MM.1S (cell line): Measurements from ENCODE around the gene TRIM44.

ENCODE experiments used
- DNase-seq: peaks from one replicate; pipeline ENCODE4 v3.0.0-alpha.2; 2015
- H2AFZ ChIP-seq: fragments of 300-600 bp; sonication (generic); 2 replicates; pipeline ENCODE4 v1.6.0; 2016; ENCODE audit warnings: antibody characterized with exemption, low read length
- H3F3A ChIP-seq: fragments of 300-600 bp; sonication (generic); 2 replicates; pipeline ENCODE4 v1.6.1; 2016; ENCODE audit warnings: mild to moderate bottlenecking, antibody characterized with exemption, low read length, moderate library complexity, mixed read lengths; ENCODE audit not compliant: insufficient read depth
- H3K27ac ChIP-seq: fragments of 300-600 bp; sonication (generic); 2 replicates; pipeline ENCODE4 v1.5.1; 2016; ENCODE audit warnings: mild to moderate bottlenecking, low read length
- H3K27me3 ChIP-seq: fragments of 300-600 bp; sonication (generic); replicated peaks from 2 replicates; pipeline ENCODE4 v1.6.0; 2016; ENCODE audit warnings: low read length; ENCODE audit not compliant: insufficient read depth
- H3K36me3 ChIP-seq: fragments of 300-600 bp; sonication (generic); replicated peaks from 2 replicates; pipeline ENCODE4 v1.6.1; 2016; ENCODE audit warnings: mild to moderate bottlenecking, low read length, mixed read lengths; ENCODE audit not compliant: insufficient read depth
- H3K4me1 ChIP-seq: fragments of 300-600 bp; sonication (generic); 2 replicates; pipeline ENCODE4 v1.6.1; 2016; ENCODE audit warnings: low read length, mixed read lengths
- H3K4me2 ChIP-seq: fragments of 300-600 bp; sonication (generic); 2 replicates; pipeline ENCODE4 v1.6.0; 2016; ENCODE audit warnings: low read depth, low read length
- H3K4me3 ChIP-seq: fragments of 300-600 bp; sonication (generic); 2 replicates; pipeline ENCODE4 v1.5.1; 2016; ENCODE audit warnings: low read length, mixed read lengths
- H3K79me2 ChIP-seq: fragments of 300-600 bp; sonication (generic); 2 replicates; pipeline ENCODE4 v1.6.1; 2016; ENCODE audit warnings: mixed run types, low read length, mixed read lengths
- H3K9ac ChIP-seq: fragments of 300-600 bp; sonication (generic); 2 replicates; pipeline ENCODE4 v1.6.1; 2016; ENCODE audit warnings: low read length, mixed read lengths
- H3K9me2 ChIP-seq: fragments of 300-600 bp; sonication (generic); replicated peaks from 2 replicates; pipeline ENCODE4 v1.6.1; 2016; ENCODE audit warnings: mild to moderate bottlenecking, low read length, mixed read lengths; ENCODE audit not compliant: insufficient read depth
- H3K9me3 ChIP-seq: fragments of 300-600 bp; sonication (generic); replicated peaks from 2 replicates; pipeline ENCODE4 v1.6.1; 2016; ENCODE audit warnings: mild to moderate bottlenecking, low read length, mixed read lengths; ENCODE audit not compliant: insufficient read depth
- H4K20me1 ChIP-seq: fragments of 300-600 bp; sonication (generic); 2 replicates; pipeline ENCODE4 v1.6.1; 2016; ENCODE audit warnings: mild to moderate bottlenecking, low read length, moderate library complexity, mixed read lengths; ENCODE audit not compliant: insufficient read depth
- EZH2 ChIP-seq: fragments of 300-600 bp; sonication (generic); optimal IDR thresholded peaks from 2 replicates; pipeline ENCODE3; 2017; ENCODE audit warnings: low read depth, mild to moderate bottlenecking, antibody characterized with exemption, low read length, mixed read lengths
- EZH2phosphoT487 ChIP-seq: fragments of 300-600 bp; sonication (generic); IDR thresholded peaks from 2 replicates; pipeline ENCODE4 v1.6.1; 2018; ENCODE audit warnings: antibody characterized with exemption, low read length
- TF ChIP-seq, protein P1 (sequence below): fragments of 300-600 bp; sonication (generic); IDR thresholded peaks from 2 replicates; pipeline ENCODE4 v1.5.1; 2016; ENCODE audit warnings: antibody characterized with exemption, low read length, mixed read lengths

TRIM44 gene

GRCh38 chr11:35621620-35622019, 41.0 kb upstream of the TRIM44 start:
- no peaks in the 10 kb centered on the region for H3K79me2 ChIP-seq
- DNase-seq: no peak
- H4K20me1 ChIP-seq: no peaks in the 10 kb centered on the region
- TF ChIP-seq, protein P1, sequence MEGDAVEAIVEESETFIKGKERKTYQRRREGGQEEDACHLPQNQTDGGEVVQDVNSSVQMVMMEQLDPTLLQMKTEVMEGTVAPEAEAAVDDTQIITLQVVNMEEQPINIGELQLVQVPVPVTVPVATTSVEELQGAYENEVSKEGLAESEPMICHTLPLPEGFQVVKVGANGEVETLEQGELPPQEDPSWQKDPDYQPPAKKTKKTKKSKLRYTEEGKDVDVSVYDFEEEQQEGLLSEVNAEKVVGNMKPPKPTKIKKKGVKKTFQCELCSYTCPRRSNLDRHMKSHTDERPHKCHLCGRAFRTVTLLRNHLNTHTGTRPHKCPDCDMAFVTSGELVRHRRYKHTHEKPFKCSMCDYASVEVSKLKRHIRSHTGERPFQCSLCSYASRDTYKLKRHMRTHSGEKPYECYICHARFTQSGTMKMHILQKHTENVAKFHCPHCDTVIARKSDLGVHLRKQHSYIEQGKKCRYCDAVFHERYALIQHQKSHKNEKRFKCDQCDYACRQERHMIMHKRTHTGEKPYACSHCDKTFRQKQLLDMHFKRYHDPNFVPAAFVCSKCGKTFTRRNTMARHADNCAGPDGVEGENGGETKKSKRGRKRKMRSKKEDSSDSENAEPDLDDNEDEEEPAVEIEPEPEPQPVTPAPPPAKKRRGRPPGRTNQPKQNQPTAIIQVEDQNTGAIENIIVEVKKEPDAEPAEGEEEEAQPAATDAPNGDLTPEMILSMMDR: no peak
- TF ChIP-seq EZH2 (no peak), EZH2phosphoT487 (no peak)
- no peaks in the 10 kb centered on the region for H3K9me2 ChIP-seq
- peaks cover 10% of the 10 kb centered on the region for H3F3A ChIP-seq
- H3K4me1 ChIP-seq: no peaks in the 10 kb centered on the region
- no peak overlapping the region for H3K4me3 ChIP-seq
- no peak overlapping the region for H3K27ac ChIP-seq
- no peaks in the 10 kb centered on the region for H3K36me3 ChIP-seq
- H3K4me2 ChIP-seq: no peak overlapping the region
- no peak overlapping the region for H3K9ac ChIP-seq
- H2AFZ ChIP-seq: no peak overlapping the region
- no peaks in the 10 kb centered on the region for H3K9me3 ChIP-seq
- H3K27me3 ChIP-seq: no peaks in the 10 kb centered on the region

DNA sequence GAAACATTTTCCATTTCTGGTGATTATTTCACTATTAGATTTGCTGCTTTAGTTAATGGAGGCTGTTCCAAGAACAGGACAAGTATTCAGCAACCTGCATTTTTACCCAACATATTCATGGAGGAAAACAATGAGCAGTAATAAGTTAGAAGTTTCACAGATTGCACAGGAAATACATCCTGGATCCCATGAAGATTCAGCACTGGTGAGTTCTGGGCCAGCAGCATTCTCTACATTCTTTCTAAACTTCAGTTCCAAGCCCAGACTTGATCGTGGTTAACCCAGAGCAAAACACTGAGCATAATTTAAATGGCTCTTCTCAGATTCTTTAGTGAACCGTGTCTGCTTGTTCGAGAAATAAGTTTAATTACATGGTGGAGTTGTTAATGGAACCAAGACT, 40.5 kb upstream of the TRIM44 start:
- Histone ChIP-seq H3K4me3 (no peak overlapping the region), H3K4me2 (no peak overlapping the region)

DNA sequence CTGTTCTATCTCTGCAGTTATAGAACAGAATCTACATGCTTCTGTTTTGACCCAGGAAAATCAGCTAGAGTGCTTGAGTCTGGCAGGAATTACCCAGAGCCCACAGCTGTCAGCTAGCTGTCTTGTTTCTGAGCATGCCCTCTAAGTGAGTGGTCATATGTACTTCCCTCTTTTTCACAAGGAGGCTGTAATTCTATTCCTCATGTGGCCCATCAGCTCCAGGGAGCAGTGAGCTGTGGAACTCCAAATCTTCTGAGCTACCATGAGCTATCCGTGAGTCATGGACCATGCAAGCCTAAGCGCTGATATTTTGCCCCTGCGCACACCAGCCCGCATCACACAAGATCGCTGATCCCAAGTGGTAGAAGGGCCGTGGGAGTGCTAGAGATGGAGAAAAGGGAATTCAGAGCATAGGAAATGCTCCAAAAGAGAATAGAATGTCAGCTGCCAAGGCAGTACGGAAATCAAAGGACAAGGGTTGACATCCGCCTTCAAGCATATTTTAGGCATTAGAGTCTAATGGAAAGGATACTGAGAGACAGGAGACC, 38.9 kb upstream of the TRIM44 start:
- H3K9ac ChIP-seq: no peak overlapping the region
- no peak for DNase-seq
- no peaks in the 10 kb centered on the region for H3K27me3 ChIP-seq
- H3K9me3 ChIP-seq: no peaks in the 10 kb centered on the region
- H3K36me3 ChIP-seq: no peaks in the 10 kb centered on the region
- no peak overlapping the region for H3K4me2 ChIP-seq
- H2AFZ ChIP-seq: no peak overlapping the region
- H3K4me1 ChIP-seq: no peaks in the 10 kb centered on the region
- H3F3A ChIP-seq: no peaks in the 10 kb centered on the region
- TF ChIP-seq EZH2phosphoT487 (no peak), EZH2 (no peak)
- TF ChIP-seq, protein P1: no peak
- H3K4me3 ChIP-seq: no peak overlapping the region
- no peaks in the 10 kb centered on the region for H3K79me2 ChIP-seq
- H4K20me1 ChIP-seq: no peaks in the 10 kb centered on the region
- H3K9me2 ChIP-seq: no peaks in the 10 kb centered on the region
- no peak overlapping the region for H3K27ac ChIP-seq

More for the DNA sequence above, 40.5 kb upstream of the TRIM44 start:
- TF ChIP-seq, protein P1: no peak
- TF ChIP-seq EZH2 (no peak), EZH2phosphoT487 (no peak)
- no peak for DNase-seq
- H3K9me3 ChIP-seq: no peaks in the 10 kb centered on the region
- H3K36me3 ChIP-seq: no peaks in the 10 kb centered on the region
- 0 out of 2 replicates have a peak, but pooled peaks cover 6% of the 10 kb centered on the region for H3F3A ChIP-seq
- H2AFZ ChIP-seq: no peak overlapping the region
- H3K9me2 ChIP-seq: no peaks in the 10 kb centered on the region
- H3K9ac ChIP-seq: no peak overlapping the region
- no peaks in the 10 kb centered on the region for H4K20me1 ChIP-seq
- H3K4me1 ChIP-seq: no peaks in the 10 kb centered on the region
- no peak overlapping the region for H3K27ac ChIP-seq
- H3K27me3 ChIP-seq: no peaks in the 10 kb centered on the region
- H3K79me2 ChIP-seq: no peaks in the 10 kb centered on the region
